Inferior parietal cortex (tissue), 1 donor: ENCODE measurements around the gene NTRK2.
A peak's percentile ranks its signal among the peaks of the same experiment; 100 is the strongest.

Experiments
- DNase-seq: peaks from one replicate; pipeline ENCODE4 v3.0.0-alpha.2; 2016; ENCODE audit errors: extremely low spot score

The NTRK2 gene

GRCh38 chr9:84974258-84974657, 304.7 kb downstream of the NTRK2 start:
- no peak for DNase-seq

DNA sequence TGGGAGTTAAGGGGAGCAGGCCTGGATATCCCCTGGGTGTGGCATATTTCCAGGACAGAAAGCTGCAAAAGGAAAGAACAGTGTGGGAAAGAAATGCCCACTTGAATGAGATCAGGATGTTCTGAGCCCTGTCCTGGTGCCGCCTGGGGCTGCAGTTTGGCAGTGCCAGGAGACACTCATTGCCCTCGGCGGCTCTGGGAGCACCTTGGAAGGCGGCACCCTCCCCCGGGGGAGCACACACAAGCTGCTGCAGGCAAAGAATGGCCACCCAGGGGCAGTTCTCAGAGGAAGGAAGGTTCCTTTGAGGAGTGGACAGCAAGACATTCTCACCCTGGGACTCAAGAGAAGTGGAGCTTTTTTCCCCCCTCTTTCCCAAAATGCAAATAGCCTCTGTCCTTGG, 305.3 kb downstream of the NTRK2 start:
- DNase-seq: no peak

- no peak for DNase-seq
Observed at GRCh38 chr9:84975926-84976325, 306.4 kb downstream of the NTRK2 start.

DNA sequence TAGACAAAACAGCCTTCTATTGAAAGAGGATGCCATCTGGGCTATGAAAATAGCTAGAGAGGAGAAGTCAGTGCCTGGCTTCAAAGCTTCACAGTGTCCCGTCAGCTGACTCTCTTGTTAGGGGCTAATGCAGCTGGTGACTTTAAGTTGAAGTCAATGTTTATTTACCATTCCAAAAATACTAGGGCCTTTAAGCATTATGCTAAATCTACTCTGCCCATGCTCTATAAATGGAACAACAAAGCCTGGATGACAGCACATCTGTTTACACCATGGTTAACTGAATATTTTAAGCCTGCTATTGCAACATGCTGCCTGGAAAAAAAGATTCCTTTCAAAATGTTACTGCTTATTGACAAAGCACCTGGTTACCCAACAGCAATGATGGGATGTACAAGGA, 309.1 kb downstream of the NTRK2 start:
- no peak for DNase-seq

DNA sequence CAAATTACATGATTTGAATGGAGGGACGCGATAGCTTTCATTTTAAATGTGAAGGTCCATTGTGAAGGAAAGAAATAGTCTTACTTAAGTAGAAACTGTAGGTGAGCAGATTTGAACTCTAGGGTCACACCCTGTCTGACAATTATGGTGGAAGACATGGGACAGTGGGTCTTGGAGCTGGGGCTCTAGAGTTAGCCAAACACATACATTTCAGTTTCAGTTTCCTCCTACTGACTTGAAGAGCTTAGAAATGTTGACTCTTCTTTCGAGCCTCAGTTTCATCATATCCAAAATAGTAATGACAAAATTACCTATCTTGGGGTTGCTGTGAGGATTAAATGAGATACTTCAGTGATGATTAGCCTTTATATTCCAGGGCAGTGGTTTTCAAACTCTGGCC, 314.2 kb downstream of the NTRK2 start:
- no peak for DNase-seq

GRCh38 chr9:84988621-84989020, 319.1 kb downstream of the NTRK2 start:
- no peak for DNase-seq

DNA sequence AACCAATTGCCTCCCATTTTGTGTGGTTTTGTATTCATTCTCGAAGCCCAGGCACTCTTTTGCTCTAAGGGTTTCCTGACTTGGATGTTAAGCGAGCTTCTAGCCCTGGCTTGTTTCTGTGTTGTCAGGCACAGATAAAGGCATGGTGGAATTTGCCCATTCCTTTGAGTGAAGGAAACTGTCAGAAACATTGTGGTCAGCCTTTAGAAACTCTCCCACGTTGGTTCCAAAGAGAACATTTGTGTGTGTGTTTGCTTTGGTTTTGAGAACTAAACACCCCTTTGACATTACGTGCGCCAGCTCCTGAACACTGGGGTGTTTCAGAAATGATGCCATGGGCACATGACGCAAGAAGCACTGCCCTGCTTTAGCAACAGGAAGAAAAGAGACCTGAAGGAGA, 320.9 kb downstream of the NTRK2 start:
- peak; percentile 80 for DNase-seq

DNA sequence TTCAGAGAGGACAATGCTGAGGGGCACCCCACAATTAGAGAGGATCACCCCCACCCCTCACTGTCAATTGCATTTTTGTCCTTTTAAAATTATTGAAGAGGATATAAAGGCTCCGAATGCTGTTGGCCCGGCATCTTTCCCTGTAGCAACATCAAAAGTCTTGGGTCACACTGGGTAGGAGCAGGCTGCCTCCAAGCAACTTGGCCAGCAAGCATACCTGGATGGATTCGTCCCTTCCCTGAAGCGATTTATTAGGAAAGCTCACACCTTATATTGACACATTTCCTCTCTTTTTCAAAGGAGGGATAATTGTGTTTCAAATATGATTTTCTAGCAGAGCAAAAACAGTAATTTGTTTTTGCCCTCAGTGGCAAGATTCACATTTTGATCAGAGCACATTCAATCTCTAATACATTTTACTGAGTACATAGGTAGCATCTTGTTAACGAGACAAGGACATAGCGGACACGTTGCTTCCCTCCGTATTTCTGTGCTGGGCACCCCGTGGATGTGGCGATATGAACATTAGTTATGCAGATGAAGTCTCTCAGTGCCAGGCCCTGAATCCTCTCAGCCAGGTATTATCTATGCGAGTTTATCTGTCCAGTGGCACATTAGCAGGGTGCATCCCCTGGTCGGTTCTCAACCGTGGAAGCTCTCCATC, 321.5 kb downstream of the NTRK2 start:
- no peak for DNase-seq

- peak; percentile 73 for DNase-seq
Observed at GRCh38 chr9:84991514-84991870, 322.0 kb downstream of the NTRK2 start.

DNA sequence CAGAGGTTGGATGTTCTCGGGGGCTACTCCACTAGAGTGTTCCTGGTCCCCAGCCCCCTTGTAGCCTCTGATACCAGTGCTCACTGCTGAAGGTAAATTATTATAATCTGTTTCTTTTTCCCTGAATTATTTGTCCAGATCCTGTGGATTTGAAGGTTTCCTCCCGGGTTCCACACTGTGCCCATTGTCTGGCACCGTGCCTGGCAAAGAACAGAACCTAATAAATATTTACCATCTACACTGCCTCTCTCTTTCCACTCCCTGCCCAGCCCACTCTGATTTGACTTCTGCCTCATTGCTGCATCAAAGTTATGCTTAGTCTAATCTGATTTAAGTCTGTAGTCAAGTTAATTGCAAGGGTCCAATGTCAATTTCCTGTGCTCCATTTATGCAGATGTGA, 322.9 kb downstream of the NTRK2 start:
- no peak for DNase-seq

DNA sequence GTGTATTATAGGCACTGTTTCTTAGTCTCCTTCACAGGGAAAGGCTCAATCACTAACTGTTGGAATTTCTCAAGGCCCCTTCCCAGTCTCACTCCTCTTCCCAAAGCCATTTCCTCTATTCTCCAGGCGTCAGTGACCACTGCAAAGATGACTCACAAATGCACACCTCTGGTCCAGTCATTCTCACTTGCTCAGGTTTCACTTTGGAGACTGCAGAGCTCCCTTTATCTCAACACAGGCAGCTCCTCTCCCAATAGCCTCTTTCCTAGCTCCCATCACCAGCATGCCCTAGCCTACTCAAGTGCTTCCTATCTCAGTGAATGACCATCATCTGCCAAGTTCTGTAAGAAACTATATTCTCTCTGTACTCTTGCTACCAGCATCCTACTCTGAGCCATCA, 323.6 kb downstream of the NTRK2 start:
- no peak for DNase-seq

DNA sequence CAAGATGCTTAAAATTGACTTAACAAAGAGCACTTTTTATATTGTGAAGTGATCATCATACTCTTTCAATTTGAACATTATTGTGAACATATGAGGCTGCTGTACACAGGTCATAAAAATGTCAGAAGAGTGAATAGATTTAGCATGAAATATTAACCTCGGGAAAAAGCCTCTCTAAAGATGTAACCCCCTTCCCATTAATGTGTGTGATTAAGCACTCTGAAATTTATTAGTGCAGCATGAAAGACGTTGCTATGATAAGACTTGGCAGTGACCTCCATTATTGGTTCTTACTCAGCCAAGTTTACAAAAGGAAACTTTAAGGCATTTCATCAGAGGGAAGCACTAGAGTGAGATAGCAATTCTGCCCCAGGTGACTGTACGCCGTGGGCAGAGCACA, 326.5 kb downstream of the NTRK2 start:
- DNase-seq: no peak

- no peak for DNase-seq
Observed at GRCh38 chr9:84996716-84997115, 327.2 kb downstream of the NTRK2 start.

- DNase-seq: no peak
Observed at GRCh38 chr9:84997472-84997871, 327.9 kb downstream of the NTRK2 start.

DNA sequence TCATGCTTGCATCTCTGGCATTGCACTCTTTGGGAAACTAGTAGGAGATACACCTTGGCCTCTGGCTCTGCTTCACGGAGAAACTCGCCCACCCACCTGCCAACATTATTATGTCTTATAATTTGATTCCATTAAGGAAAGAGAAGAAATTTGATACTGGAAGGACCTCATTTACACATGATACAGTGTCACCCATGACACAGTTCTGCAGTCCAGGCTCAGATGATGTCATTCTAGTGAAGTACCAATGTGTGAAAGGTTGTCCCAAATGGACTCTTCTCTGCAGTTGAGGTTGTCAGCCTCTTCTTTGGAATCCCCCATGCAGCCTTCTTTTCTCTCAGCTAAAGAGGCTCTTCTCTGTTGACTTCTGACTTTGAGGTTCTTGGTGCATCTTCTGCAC, 329.1 kb downstream of the NTRK2 start:
- DNase-seq: no peak

GRCh38 chr9:84999788-85000187, 330.3 kb downstream of the NTRK2 start:
- no peak for DNase-seq

DNA sequence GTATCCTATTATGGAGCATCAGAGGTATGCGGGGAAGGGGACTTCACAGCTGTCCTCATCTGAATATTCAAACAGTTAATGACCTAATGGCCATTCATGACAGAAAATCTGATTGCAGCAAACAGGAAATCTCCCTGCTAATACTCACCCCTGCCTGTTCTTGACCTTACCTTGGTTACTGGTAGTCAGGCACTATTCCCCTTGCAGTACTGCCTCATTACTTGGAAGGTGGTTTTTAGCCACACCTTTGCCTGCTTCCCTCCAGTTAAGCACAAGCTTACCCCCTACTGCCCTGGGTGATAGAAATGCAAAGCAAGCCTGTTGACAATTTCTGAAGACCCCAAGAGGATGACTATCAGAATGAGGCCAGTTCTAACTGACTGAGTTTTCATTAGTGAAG, 332.4 kb downstream of the NTRK2 start:
- no peak for DNase-seq

GRCh38 chr9:85004818-85005413, 335.4 kb downstream of the NTRK2 start:
- DNase-seq: no peak

- DNase-seq: no peak
Observed at GRCh38 chr9:85007748-85008147, 338.2 kb downstream of the NTRK2 start.

DNA sequence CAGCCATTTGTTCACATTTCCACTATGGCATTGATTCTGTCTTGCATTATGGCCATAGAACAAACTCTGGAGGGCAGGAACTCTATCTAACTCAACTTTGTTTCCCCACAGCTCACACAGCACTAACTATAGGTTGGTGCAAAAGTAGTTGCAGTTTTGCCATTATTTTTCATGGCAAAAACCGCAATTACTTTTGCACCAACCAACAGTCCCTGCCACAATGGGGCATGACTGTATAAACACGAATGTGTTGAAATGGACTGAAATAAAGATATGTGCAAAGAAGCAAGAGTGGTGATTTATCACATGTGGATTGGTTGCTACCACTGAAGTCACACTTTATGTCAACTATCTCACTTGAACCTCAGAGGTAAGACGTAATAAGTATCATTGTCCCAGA, 338.7 kb downstream of the NTRK2 start:
- no peak for DNase-seq

DNA sequence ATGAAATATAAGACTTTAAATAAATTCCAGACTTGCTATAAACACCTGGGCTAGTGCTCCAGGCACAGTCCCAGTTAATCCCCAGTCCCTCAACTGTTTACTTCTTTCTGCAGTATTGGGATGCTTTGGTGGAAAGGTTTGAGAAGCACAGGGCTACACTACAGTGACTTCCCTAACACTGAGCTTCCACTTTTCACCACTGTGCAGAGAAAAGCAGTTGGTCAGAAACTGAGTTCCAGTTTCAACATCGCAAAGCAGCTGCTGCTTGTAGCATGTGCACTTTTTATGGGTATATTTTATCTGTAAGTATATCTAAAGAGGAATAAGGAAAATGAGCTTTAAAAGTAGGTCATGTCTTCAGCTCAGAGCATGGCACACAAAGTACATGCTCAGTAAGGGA, 339.7 kb downstream of the NTRK2 start:
- no peak for DNase-seq

DNA sequence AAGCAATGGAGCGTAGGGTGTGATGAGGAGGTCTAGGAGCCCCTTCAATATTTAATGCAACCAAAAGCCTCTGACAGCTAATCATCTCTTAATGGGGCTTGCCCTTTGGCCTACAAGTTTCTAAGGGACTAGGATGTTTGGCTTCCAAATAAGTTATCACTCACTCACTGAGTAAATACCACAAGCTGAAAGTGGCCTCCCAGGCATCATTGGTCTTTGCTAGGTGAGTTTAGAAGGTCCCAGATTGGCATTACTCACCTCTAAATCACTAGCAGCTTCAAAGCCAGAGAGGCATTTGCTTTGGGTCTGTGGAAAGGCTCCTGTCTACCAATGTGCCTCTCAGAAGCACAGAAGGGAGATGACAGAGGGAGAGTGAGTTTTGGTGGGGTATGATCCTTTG, 344.2 kb downstream of the NTRK2 start:
- no peak for DNase-seq

DNA sequence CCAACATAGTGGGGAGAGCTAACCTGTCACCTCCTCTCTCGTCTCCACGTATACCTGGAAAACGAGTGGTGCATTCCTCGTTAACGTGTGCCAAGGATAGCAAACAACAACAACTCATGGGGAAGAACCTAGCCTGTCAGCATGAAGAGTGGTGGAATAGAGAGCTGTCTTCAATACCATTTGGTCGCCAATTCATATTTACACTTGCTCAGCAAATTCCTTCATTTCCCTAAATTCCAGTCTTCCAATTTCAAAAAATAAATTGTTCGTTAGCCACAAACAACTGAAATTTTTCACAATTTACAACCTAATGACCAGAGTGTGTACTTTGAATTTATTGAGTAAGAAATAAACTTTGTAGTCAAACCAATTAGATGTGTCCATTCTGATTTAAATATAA, 344.8 kb downstream of the NTRK2 start:
- no peak for DNase-seq

DNA sequence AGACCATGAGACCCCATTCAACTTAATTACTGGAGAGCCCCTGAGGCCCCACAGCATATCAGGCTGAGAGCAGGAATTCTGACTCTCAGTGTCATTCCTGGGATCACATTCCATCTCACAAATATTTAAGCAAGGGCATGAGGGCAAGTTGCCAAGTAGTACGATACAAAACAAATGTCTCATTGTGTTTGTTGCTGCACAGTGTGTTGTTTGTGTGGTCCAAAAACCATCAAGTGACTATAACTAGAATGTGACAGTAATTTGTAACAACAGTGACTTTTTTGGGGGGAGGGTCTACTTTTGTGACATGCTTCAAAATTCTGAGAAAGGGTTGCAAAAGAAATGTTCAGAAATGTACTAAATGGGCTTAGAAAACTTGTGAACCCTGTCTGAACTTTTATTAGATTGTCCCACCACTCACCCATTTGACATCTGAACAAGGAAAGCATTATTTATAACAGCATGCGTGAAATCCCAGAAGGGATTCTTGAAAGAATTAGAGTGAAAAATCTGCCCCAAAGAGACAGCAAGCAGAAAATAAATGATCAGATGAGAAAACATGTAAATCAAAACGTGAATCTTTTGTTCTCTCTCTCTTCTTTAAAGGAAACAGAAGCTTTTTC, 347.0 kb downstream of the NTRK2 start:
- peak; percentile 81 for DNase-seq
